Muscle of leg (tissue), 16 donors: ENCODE data around the gene PDZD7. TPM values are rescaled to one million over a fixed set of nuclear protein-coding genes. Genes with fewer than 3 reads are reported as not detected.

Experiments used
- DNase-seq: peaks from one replicate; pipeline ENCODE4 v3.0.0; 2013
- H3K27ac ChIP-seq: one replicate; pipeline ENCODE4 v1.5.1; 2013; ENCODE audit warnings: mild to moderate bottlenecking, low read length, control low read depth
- H3K27me3 ChIP-seq: one replicate; pipeline ENCODE4 v1.6.1; 2013; ENCODE audit warnings: low read length; ENCODE audit not compliant: control insufficient read depth, insufficient read depth
- H3K36me3 ChIP-seq: one replicate; pipeline ENCODE4 v1.6.1; 2013; ENCODE audit warnings: low read length; ENCODE audit not compliant: control insufficient read depth, insufficient read depth
- H3K4me1 ChIP-seq: one replicate; pipeline ENCODE4 v1.6.1; 2013; ENCODE audit warnings: low read length; ENCODE audit not compliant: control insufficient read depth, insufficient read depth
- H3K4me3 ChIP-seq: one replicate; pipeline ENCODE4 v1.5.1; 2013; ENCODE audit warnings: low read length, control low read depth
- H3K9me3 ChIP-seq: replicated peaks from 2 replicates; pipeline ENCODE4 v1.6.1; 2013; ENCODE audit warnings: low read depth, low read length; ENCODE audit not compliant: control insufficient read depth
- WGBS: methylation state at CpG from one replicate; pipeline ENCODE4 v1.1.5; 2013; ENCODE audit warnings: missing lambda C conversion rate; ENCODE audit not compliant: insufficient coverage; 5-methylcytosine and 5-hydroxymethylcytosine counted together
- long read RNA-seq, 11 donors: transcript quantifications; one replicate each; lab custom pipeline, GENCODE V29; 2026
- polyA plus RNA-seq, 8 donors: library from polyadenylated mRNA; unstranded; fragments of 120-200 nt; gene quantifications; one replicate each; pipeline versions ENCODE4 v1.2.1 to v1.2.3, GENCODE V29; 2013; ENCODE audit warnings: inconsistent platforms in 1 of 8, low replicate concordance in 1 of 8; ENCODE audit not compliant: insufficient read length in 8 of 8, insufficient read depth in 1 of 8
- total RNA-seq: library from RNA; stranded (reverse); fragments of 120-200 nt; gene quantifications from one replicate; pipeline ENCODE4 v1.2.4, GENCODE V29; 2013

The PDZD7 gene
- 1.2 TPM for total RNA-seq
- 1 to 10 TPM in 5 of 8 donors, under 1 TPM in 3; 0.41 to 6.1 (median 1.4) TPM for polyA plus RNA-seq
- long read RNA-seq, donor 1: 0 reads
- long read RNA-seq, donor 2: 0 reads
- long read RNA-seq, donor 3, full-length matches to known transcripts: 1 of 1 reads
- long read RNA-seq, donor 3, partial matches to known transcripts: 0 of 1 reads
- long read RNA-seq, donor 3, other reads (novel, unspliced or antisense): 0 of 1 reads
- long read RNA-seq, donor 4: 0 reads
- long read RNA-seq, donor 5, partial matches to known transcripts: 5 of 5 reads
- long read RNA-seq, donor 5, other reads (novel, unspliced or antisense): 0 of 5 reads
- long read RNA-seq, donor 6, partial matches to known transcripts: 29 of 29 reads
- long read RNA-seq, donor 6, other reads (novel, unspliced or antisense): 0 of 29 reads
- long read RNA-seq, donor 7: 0 reads
- long read RNA-seq, donor 8: 0 reads
- long read RNA-seq, donor 9: 0 reads
- long read RNA-seq, donor 10: 0 reads
- long read RNA-seq, donor 11, partial matches to known transcripts: 0 of 1 reads
- long read RNA-seq, donor 11, other reads (novel, unspliced or antisense): 0 of 1 reads

GRCh38 chr10:101031128-101031795 is at the start of gene PDZD7, which contains the start of gene SFXN3:
TSS of gene PDZD7 (minus strand) at chr10:101031129. CDS start at chr10:101030219, 910 bp downstream.
TSS of gene SFXN3 (plus strand) at chr10:101031234. CDS start at chr10:101034695, 3,461 bp downstream.
- Histone ChIP-seq H3K4me3 (peak within 1 kb of the TSS; percentile 84), H3K27me3 (peaks cover 18% of the 10 kb centered on the region), H3K36me3 (peaks cover 15% of the 10 kb centered on the region), H3K27ac (peak within 1 kb of the TSS; percentile 97), H3K4me1 (peaks cover 58% of the 10 kb centered on the region), H3K9me3 (no peaks in the 10 kb centered on the region)
- WGBS: under 1% methylated on average over 29 of the region's 38 CpGs
- peak; percentile 97 for DNase-seq

- WGBS: no CpG with 5 or more reads among the region's 1 CpG
- DNase-seq: no peak
- Histone ChIP-seq H3K4me3 (no peak overlapping the region), H3K27me3 (peaks cover 52% of the 10 kb centered on the region), H3K4me1 (peaks cover 2% of the 10 kb centered on the region), H3K9me3 (no peaks in the 10 kb centered on the region), H3K27ac (no peak overlapping the region), H3K36me3 (no peaks in the 10 kb centered on the region)
Observed at GRCh38 chr10:101079874-101080273, 48.9 kb upstream of the PDZD7 start.

DNA sequence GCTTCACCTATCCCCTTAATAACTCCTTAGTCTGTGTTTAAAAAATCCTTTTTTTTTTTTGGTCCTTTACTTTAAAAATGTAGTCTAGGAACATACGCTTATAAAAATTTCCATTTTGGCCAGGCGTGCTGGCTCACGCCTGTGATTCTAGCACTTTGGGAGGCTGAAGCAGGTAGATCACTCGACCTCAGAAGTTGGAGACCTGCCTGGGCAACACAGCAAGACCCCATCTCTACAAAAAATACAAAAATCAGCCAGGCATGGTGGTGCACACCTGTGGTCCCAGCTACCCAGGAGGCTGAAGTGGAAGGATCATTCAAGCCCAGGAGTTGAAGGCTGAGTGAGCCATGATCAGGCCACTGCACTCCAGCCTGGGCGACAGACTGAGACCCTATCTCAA is 45.7 kb upstream of the PDZD7 start:
- Histone ChIP-seq H3K4me1 (peaks cover 6% of the 10 kb centered on the region), H3K27ac (no peak overlapping the region), H3K4me3 (no peak overlapping the region), H3K9me3 (no peaks in the 10 kb centered on the region), H3K27me3 (peaks cover 68% of the 10 kb centered on the region), H3K36me3 (no peaks in the 10 kb centered on the region)
- no peak for DNase-seq
- WGBS: 80% methylated on average over 2 of the region's 5 CpGs

GRCh38 chr10:101075775-101076174 is 44.8 kb upstream of the PDZD7 start:
- WGBS: 0% methylated on average over 2 of the region's 4 CpGs
- H3K4me3 ChIP-seq: no peak overlapping the region
- H3K4me1 ChIP-seq: peaks cover 6% of the 10 kb centered on the region
- no peak overlapping the region for H3K27ac ChIP-seq
- H3K9me3 ChIP-seq: no peaks in the 10 kb centered on the region
- DNase-seq: no peak
- peaks cover 65% of the 10 kb centered on the region for H3K27me3 ChIP-seq
- no peaks in the 10 kb centered on the region for H3K36me3 ChIP-seq

DNA sequence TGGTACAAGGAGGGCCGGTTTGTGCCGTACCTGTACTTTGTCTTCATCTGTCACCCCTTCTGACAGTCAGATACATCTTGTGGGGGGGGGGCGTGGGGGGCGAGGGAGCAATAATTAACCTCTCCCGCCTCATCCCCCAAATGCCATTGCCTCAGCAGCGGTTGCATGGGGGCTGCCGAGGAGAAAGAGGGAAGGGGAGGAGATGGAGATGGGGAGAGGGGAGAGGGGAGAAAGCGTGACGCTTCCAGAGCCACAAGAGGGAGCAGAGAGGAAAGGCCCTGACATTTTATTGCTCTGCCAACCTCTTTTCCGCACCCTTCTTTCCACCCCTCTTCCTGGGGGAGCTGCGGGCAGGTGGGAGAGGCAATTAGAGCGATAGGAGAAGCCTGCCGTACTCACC is 42.7 kb upstream of the PDZD7 start:
- DNase-seq: no peak
- no peak overlapping the region for H3K27ac ChIP-seq
- WGBS: no CpG with 5 or more reads among the region's 13 CpGs
- H3K4me1 ChIP-seq: peaks cover 4% of the 10 kb centered on the region
- no peaks in the 10 kb centered on the region for H3K36me3 ChIP-seq
- peaks cover 54% of the 10 kb centered on the region for H3K27me3 ChIP-seq
- H3K4me3 ChIP-seq: no peak overlapping the region
- no peaks in the 10 kb centered on the region for H3K9me3 ChIP-seq

- Histone ChIP-seq H3K4me3 (no peak overlapping the region), H3K27ac (no peak overlapping the region), H3K4me1 (peaks cover 4% of the 10 kb centered on the region), H3K9me3 (no peaks in the 10 kb centered on the region), H3K36me3 (no peaks in the 10 kb centered on the region), H3K27me3 (peaks cover 54% of the 10 kb centered on the region)
- no peak for DNase-seq
- 60% methylated on average over 3 of the region's 9 CpGs for WGBS
Observed at GRCh38 chr10:101072923-101073322, 42.0 kb upstream of the PDZD7 start.

GRCh38 chr10:101071885-101072433 is 41.0 kb upstream of the PDZD7 start:
- DNase-seq: no peak
- Histone ChIP-seq H3K9me3 (no peaks in the 10 kb centered on the region), H3K4me1 (peaks cover 12% of the 10 kb centered on the region), H3K27ac (no peak overlapping the region), H3K36me3 (no peaks in the 10 kb centered on the region), H3K27me3 (peaks cover 61% of the 10 kb centered on the region), H3K4me3 (no peak overlapping the region)
- 32% methylated on average over 6 of the region's 7 CpGs for WGBS

DNA sequence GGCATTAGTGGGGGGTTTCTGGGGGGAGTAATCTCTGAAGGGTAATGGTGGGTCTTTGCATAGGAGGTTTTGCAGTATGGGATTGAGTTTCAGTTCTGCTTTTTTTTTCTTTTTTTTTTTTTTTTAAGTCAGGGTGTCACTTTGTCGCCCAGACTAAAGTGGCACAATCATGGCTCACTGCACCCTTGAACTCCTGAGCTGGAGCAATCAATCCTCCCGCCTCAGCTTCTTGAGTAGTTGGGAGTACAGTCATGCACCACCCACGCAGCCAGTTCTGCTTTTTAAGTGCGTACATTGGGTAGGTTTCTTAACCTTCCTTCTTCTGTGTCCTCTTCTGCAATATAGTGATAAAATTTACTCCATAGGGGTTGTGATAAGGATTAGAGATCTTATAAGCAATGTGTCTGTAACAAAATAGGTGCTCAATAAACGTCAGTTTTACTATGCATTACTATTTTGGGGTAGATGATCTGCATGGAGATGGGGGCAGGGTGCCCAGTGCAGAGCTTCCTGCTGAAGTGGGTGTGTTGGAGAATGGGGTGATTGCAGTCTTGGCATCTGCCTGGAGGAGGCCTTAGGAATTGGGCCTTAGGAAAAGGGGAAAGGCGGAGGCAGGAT is 40.4 kb upstream of the PDZD7 start:
- DNase-seq: peak; percentile 33
- Histone ChIP-seq H3K27me3 (peaks cover 62% of the 10 kb centered on the region), H3K36me3 (no peaks in the 10 kb centered on the region), H3K4me3 (no peak overlapping the region), H3K4me1 (peaks cover 18% of the 10 kb centered on the region), H3K27ac (no peak overlapping the region), H3K9me3 (no peaks in the 10 kb centered on the region)
- 79% methylated on average over 3 of the region's 6 CpGs for WGBS

- H3K27me3 ChIP-seq: peaks cover 55% of the 10 kb centered on the region
- WGBS: 67% methylated on average over 1 of the region's 3 CpGs
- no peak for DNase-seq
- peaks cover 30% of the 10 kb centered on the region for H3K4me1 ChIP-seq
- no peak overlapping the region for H3K4me3 ChIP-seq
- no peak overlapping the region for H3K27ac ChIP-seq
- H3K9me3 ChIP-seq: no peaks in the 10 kb centered on the region
- H3K36me3 ChIP-seq: no peaks in the 10 kb centered on the region
Observed at GRCh38 chr10:101070098-101070497, 39.2 kb upstream of the PDZD7 start.
